Putamen (tissue), 1 donor: Measurements from ENCODE around the gene SLC16A2.
"Not testable (repeated sequence)": the region's sequence is repeated elsewhere in the genome, so short reads cannot be mapped to it uniquely, and the experiment has no call there.

ENCODE experiments used
- DNase-seq: peaks from one replicate; pipeline ENCODE4 v3.0.0-alpha.2; 2016; ENCODE audit warnings: low spot score

The SLC16A2 gene

DNA sequence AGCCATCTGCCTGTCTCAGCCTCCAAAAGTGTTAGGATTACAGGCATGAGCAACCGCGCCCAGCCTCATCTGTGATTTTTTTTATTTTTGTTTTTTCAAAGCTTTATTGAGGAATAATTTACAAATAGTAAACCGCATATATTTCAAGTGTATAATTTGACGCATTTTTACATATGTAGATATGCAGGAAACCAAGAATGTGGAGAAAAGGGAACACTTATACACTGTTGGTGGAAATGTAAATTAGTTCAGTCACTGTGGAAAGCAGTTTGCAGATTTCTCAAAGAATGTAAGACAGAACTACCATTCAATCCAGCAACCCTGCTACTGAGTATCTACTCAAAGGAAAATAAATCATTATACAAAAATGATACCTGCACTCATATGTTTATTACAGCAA is 85.9 kb downstream of the SLC16A2 start:
- no peak for DNase-seq

- DNase-seq: no peak
These were observed 88.7 kb downstream of the SLC16A2 start for GRCh38 chrX:74509989-74510388.

DNA sequence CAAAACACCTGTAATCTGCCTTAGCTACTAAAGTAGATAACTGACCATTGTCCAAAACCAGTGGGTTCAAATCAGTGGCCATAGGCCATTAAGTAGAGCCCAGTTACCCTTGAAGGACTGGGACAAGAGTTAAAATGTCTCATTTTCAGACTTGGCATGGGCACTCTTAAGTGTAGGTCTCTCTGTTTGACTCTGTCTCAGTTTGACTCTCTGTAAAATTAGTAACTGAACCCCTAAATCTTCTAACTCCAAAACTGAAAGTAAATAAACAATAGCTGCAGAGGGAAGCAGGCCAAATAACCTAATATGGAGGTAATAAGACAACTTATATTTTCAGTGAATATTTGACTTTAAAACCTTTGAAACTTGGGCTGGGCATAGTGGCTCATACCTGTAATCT is 89.1 kb downstream of the SLC16A2 start:
- no peak for DNase-seq

GRCh38 chrX:74511704-74512103 is 90.4 kb downstream of the SLC16A2 start:
- no peak for DNase-seq

DNA sequence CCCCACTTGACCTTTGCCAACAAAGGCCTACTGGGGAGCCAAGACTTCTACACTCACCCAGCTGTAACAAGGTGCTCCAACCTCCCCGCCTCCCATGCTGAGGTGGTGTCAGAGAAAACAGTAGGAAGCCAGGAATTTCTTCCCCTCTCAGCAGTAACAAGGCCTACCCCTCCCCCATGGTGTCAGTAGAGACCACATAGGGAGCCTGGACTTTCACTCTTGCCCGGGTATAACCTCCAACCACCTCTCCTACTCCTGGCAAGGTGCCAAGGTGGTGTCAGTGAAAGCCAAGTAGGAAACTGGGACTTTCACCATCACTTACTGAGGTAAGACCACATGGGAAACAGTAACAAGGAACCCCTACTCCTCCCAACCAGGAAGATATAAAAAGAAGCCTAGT is 93.1 kb downstream of the SLC16A2 start:
- no peak for DNase-seq

DNA sequence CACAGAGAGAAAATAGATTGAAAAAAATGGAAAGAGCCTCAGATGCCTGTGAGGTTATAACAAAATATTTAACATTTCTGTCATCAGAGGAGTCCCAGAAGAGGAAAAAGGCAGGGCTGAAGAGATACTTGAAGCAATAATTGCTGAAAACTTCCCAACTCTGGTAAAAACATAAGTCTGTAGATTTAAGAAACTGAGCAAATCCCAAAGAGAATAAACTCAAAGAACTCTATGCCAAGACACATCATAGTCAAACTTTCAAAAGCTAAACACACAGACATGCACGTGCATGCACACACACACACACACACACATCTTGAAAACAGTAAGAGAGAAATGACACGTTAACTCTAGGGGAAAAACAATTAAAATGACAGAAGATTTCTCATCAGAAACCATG is 94.1 kb downstream of the SLC16A2 start:
- no peak for DNase-seq

DNA sequence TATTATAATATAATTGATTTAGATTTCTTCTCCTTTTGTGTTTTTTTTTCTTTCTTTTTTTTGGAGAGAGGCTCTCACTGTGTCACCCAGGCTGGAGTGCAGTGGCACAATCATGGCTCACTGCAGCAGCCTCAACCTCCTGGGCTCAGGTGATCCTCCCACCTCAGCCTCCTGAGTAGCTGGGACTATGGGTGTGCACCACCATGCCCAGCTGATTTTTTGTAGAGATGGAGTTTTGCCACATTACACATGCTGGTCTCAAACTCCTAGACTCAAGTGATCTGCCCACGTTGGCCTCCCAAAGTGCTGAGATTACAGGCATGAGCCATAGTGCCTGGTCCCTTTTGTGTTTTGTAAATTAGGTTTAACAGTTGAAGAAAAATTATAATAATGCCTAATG is 94.7 kb downstream of the SLC16A2 start:
- DNase-seq: not testable (repeated sequence)

GRCh38 chrX:74519870-74520269 is 98.6 kb downstream of the SLC16A2 start:
- DNase-seq: no peak

- no peak for DNase-seq
These were observed 99.0 kb downstream of the SLC16A2 start for GRCh38 chrX:74520291-74520690.

GRCh38 chrX:74520896-74521295 is 99.6 kb downstream of the SLC16A2 start:
- no peak for DNase-seq

DNA sequence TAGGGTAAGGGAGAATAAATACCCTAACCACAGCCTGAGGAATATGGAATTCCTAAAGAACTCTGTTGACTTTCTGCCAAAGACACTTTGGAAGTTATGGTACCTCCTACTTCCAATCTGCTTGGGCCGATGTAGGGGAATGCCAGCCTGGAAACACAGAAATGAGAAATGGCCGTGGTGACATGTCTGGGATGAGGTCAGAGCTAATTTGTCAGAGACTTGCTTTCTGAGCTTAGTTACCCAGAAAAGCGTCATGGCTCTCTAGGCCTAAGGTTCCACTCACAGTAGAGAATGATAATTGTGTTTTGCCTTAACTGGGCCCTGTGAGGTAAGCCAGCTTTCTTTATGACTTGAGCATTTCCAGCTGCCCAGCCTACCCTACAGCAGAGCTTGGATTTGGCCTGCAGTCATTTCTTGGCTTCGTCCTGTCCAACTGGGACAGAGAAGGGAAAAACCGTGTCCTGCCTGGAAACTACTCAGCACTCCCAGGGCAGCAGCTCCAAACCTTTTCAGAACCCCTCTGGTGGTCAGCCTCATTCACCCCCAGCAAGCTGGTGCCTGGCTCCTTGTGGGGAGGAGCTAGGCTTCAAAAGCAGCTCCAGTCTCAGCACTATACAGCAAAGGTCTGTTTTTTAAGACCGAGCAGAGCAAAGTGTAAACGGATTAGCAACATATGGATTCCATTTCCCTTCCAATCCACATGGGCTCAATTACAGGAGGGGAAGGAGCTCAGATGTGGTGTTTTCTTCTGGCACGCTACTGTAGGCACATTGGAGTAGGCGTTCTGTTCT is 100.9 kb downstream of the SLC16A2 start:
- no peak for DNase-seq

- no peak for DNase-seq
These were observed 101.9 kb downstream of the SLC16A2 start for GRCh38 chrX:74523224-74523623.

GRCh38 chrX:74523870-74524735 is 102.8 kb downstream of the SLC16A2 start:
- no peak for DNase-seq

DNA sequence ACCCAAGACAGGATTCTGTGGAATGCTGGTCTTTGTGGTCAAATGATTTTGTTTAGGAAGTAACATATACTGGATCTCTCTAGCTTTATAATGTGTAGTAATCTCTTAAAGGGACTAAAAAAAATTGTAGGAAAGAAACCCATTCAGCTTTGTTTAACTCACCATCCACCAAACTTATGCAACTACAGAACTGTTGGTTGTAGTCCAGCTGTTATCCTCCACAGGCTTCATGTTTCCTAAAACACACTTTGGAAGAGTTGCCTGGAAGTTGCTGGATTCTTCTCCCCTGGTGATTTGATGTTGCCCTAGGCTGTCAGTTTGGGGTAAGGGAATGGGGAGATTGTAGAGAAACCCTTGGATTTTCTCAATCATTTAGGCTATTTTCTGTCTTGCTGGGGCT is 103.8 kb downstream of the SLC16A2 start:
- DNase-seq: no peak

- DNase-seq: no peak
These were observed 105.5 kb downstream of the SLC16A2 start for GRCh38 chrX:74526764-74527163.

DNA sequence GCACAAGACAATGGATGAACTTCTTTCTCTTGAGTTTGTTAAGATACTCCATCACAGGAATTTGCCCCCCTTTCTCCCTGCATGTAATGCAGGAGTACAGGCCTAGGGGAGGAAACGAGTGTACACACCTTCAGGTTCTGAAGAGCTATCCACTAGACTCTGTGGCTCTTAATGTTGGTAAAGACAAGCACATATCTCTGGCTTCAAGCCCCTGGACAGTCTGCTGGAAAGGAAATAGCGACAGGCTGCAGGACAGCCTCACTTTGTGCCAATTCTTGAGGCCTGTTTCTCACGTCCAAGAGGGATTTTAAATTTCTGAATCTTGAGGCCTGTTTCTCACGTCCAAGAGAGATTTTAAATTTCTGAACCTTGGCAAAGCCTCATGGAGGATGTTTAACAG is 106.1 kb downstream of the SLC16A2 start:
- no peak for DNase-seq

DNA sequence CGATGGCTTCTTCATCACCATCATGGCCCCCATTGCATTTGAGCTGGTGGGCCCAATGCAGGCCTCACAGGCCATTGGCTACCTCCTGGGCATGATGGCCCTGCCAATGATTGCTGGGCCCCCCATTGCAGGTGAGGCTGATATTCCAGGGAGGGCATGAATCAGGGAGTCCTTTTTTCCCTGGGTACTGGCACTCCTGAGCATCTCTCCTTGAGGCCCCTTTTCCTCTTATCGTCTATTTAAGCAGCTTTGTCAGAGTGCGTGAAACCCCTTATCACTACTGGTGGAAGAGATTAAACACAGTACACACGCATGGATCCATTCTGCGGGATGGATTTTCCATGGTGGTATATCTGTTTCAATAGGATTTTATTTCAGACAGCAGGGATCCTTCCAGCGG is 108.0 kb downstream of the SLC16A2 start:
- DNase-seq: no peak

- no peak for DNase-seq
These were observed 109.8 kb downstream of the SLC16A2 start for GRCh38 chrX:74531081-74531480.

GRCh38 chrX:74534569-74535038 is 113.3 kb downstream of the SLC16A2 start:
- DNase-seq: no peak

GRCh38 chrX:74535086-74535407 is 113.8 kb downstream of the SLC16A2 start:
- DNase-seq: no peak

DNA sequence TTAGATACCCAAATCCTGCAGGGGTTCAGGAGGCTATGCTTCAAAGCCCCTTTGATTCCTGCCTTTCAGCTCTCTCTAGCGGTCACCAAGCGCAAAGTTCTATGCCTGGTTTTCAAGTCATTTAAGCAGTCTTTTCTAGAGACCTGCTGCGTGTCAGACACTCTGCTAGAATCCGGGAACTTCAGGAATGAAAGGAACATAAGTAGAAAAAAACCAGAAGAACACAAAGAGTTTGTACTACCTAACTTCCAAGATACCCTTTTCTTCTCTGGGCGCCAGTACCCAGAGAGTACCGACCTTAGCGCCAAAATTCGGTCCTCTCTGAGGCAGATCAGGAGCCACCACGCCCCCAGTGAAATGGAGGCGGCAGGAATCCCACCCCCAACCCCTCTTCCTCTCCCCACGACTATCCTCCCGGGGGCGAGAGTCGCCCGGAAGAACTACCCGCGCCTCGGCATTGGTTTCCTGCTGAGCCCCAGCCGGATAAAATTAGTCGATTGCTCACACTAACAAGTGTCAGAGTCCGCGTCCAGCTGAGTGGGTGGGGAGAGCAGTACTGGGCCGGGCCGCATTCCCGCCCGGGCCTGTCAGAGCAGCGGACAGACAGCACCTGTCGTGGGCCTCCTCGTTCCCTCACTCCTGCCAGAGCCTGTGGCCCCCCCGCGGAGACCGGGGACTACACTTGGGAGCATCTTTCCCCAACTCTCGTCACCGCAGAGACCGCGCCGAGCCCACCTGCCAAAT is 114.3 kb downstream of the SLC16A2 start:
- peak; percentile 65 for DNase-seq

DNA sequence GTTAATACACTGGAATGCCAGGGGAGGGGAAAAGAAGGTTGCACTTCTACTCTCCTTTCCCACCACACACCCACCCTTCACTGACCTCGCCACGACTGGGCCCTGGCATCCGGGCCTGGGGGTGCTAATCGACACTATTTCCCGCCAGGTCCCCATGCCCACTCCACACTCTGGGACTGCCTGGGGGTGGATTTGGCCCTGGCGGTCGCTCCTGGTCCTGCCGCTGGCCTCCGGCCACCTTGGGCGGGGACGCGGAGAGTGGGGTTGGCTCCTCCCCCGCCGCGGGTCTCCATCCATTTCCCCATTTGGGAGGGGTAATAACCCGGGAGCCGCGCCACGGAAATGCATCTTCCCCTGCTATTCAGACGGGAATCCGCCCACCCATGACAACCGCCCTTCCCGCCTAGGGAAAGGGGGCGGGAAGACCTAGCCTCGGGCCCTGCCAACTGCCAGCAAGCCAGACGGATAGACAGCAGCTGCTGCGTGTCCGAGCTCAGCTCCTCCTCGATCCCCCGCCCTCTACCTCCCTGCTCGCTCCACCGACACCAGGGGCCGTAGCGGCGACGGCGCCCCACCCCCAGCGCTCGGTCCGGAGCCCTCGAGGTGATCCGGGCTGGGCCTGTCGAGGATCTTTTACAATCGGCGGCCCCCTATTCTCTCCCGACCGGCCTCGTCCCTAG is 115.0 kb downstream of the SLC16A2 start:
- peak; percentile 45 for DNase-seq
